KBM-7 (cell line): ENCODE measurements around the gene KRTAP8-1.

Experiments used
- DNase-seq: peaks from one replicate; pipeline ENCODE4 v3.0.0-alpha.2; 2015
- in situ Hi-C: fragments of 300-500 bp; cut with MboI; formaldehyde crosslinking; loops from 2 replicates; pipeline ENCODE4 v1.14.3; 2020; ENCODE audit warnings: low sequenced_read_pairs, low pct_unique_long_range_greater_than_20kb, mixed read lengths

The KRTAP8-1 gene

GRCh38 chr21:30813174-30813573 is at the start of gene KRTAP8-1:
TSS of gene KRTAP8-1 (minus strand) at chr21:30813274. CDS start at chr21:30813220, 54 bp downstream.
- DNase-seq, result no peak
- in situ Hi-C loops, result no loop called here

- DNase-seq, result no peak
- in situ Hi-C loops, result no loop called here
Observed at GRCh38 chr21:30847627-30848500, 34.8 kb upstream of the KRTAP8-1 start.

- in situ Hi-C loops, result no loop called here
- DNase-seq, result no peak
Observed at GRCh38 chr21:30842990-30843389, 29.9 kb upstream of the KRTAP8-1 start.

- in situ Hi-C loops, result no loop called here
- DNase-seq, result peak; percentile 7
Observed at GRCh38 chr21:30839304-30839703, 26.2 kb upstream of the KRTAP8-1 start.

- DNase-seq, result no peak
- in situ Hi-C loops, result no loop called here
Observed at GRCh38 chr21:30838536-30838935, 25.5 kb upstream of the KRTAP8-1 start.

- DNase-seq, result peak; percentile 27
- in situ Hi-C loops, result no loop called here
Observed at GRCh38 chr21:30831194-30831765, 18.2 kb upstream of the KRTAP8-1 start.

- in situ Hi-C loops, result no loop called here
- no peak for DNase-seq
Observed at GRCh38 chr21:30829659-30830058, 16.6 kb upstream of the KRTAP8-1 start, which contains the start of gene KRTAP7-1. TSS of gene KRTAP7-1 (minus strand) at chr21:30829759. CDS start at chr21:30829698, 61 bp downstream.

- in situ Hi-C loops, result no loop called here
- DNase-seq, result no peak
Observed at GRCh38 chr21:30818837-30819610, 6.0 kb upstream of the KRTAP8-1 start.

- DNase-seq, result no peak
- in situ Hi-C loops, result no loop called here
Observed at GRCh38 chr21:30800605-30801004, 12.5 kb downstream of the KRTAP8-1 start.

- DNase-seq, result no peak
- in situ Hi-C loops, result no loop called here
Observed at GRCh38 chr21:30793581-30794314, 19.3 kb downstream of the KRTAP8-1 start.

GRCh38 chr21:30779249-30779648 is 33.8 kb downstream of the KRTAP8-1 start:
- in situ Hi-C loops, result no loop called here

GRCh38 chr21:30769724-30770431 is 43.2 kb downstream of the KRTAP8-1 start:
- no peak for DNase-seq
- in situ Hi-C loops, result no loop called here

More at GRCh38 chr21:30779249-30779648, 33.8 kb downstream of the KRTAP8-1 start:
- no peak for DNase-seq
